ENCODE measurements around the gene WNT7A.
A peak's percentile ranks its signal among the peaks of the same experiment; 100 is the strongest.

Gene WNT7A

GRCh38 chr3:13895155-13896105, 15.6 kb upstream of the WNT7A start:
- DNase-seq (ENCODE audit: insufficient read length, low spot score) (peak; percentile 79), FAIRE-seq (peak; percentile 66)
- TF ChIP-seq POLR2A (IDR thresholded peaks at IDR 0.05; ENCODE audit: low read depth, low read length) (no peak), POU2F2 (IDR thresholded peaks at IDR 0.05; ENCODE audit: low read depth, low read length) (no peak), TAF1 (IDR thresholded peaks at IDR 0.05; ENCODE audit: low read depth, low read length) (no peak), PAX5 (IDR thresholded peaks at IDR 0.05; ENCODE audit: insufficient read depth, low read length, severe bottlenecking) (no peak), POLR2AphosphoS5 (IDR thresholded peaks at IDR 0.05; ENCODE audit: low read depth, low read length) (no peak), SPI1 (IDR thresholded peaks at IDR 0.05; ENCODE audit: low read depth, low read length) (no peak)

DNA sequence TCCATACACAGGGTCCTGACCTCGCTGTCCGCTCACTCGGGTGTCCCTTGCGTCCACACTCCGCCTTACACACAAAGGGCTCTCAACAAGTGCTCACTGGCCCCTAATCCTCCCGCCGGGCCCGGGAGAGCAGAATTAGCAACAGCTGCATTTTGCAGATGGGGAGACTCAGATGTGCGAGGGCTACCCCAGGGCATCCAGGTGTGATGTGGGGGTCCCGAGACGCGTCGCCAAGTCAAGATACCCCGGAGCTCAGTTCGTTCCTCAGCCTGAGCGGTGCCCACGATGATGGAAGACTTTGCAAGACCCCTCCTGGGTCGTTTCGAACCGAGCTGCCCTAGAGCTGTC, 14.9 kb upstream of the WNT7A start:
- no peak for FAIRE-seq
- TF ChIP-seq SPI1 (IDR thresholded peaks at IDR 0.05; ENCODE audit: low read depth, low read length) (no peak), POLR2AphosphoS5 (IDR thresholded peaks at IDR 0.05; ENCODE audit: low read depth, low read length) (no peak), TAF1 (IDR thresholded peaks at IDR 0.05; ENCODE audit: low read depth, low read length) (no peak), POLR2A (IDR thresholded peaks at IDR 0.05; ENCODE audit: low read depth, low read length) (no peak), PAX5 (IDR thresholded peaks at IDR 0.05; ENCODE audit: insufficient read depth, low read length, severe bottlenecking) (no peak), POU2F2 (IDR thresholded peaks at IDR 0.05; ENCODE audit: low read depth, low read length) (no peak)
- no peak for DNase-seq (ENCODE audit: insufficient read length, low spot score)

GRCh38 chr3:13894096-13894806, 14.4 kb upstream of the WNT7A start:
- no peak for DNase-seq (ENCODE audit: insufficient read length, low spot score)
- no peak for TF ChIP-seq SPI1 (IDR thresholded peaks at IDR 0.05; ENCODE audit: low read depth, low read length)
- no peak for TF ChIP-seq PAX5 (IDR thresholded peaks at IDR 0.05; ENCODE audit: insufficient read depth, low read length, severe bottlenecking)
- TF ChIP-seq POLR2AphosphoS5 (IDR thresholded peaks at IDR 0.05; ENCODE audit: low read depth, low read length), result no peak
- TF ChIP-seq POLR2A (IDR thresholded peaks at IDR 0.05; ENCODE audit: low read depth, low read length), result no peak
- no peak for TF ChIP-seq TAF1 (IDR thresholded peaks at IDR 0.05; ENCODE audit: low read depth, low read length)
- TF ChIP-seq POU2F2 (IDR thresholded peaks at IDR 0.05; ENCODE audit: low read depth, low read length), result no peak
- FAIRE-seq, result no peak

DNA sequence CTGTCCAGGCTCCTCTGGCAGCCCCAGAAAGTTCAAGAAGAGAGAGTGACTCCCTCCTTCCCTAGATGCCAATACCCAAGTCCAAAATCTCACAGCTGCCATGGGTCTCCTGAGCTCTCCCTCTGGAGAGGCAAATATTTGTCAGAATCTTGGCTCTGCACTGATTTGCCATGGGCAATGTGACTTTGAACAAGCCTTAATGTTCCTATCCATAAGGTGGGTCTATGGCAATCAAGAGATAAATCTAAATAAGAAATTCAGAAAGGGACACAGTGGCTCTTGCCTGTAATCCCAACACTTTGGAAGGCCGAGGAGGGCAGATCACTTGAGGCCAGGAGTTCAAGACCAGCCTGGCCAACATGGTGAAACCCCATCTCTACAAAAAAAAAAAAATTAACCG, 12.4 kb upstream of the WNT7A start:
- no peak for FAIRE-seq
- TF ChIP-seq PAX5 (IDR thresholded peaks at IDR 0.05; ENCODE audit: insufficient read depth, low read length, severe bottlenecking) (no peak), POLR2A (IDR thresholded peaks at IDR 0.05; ENCODE audit: low read depth, low read length) (no peak), POU2F2 (IDR thresholded peaks at IDR 0.05; ENCODE audit: low read depth, low read length) (no peak), TAF1 (IDR thresholded peaks at IDR 0.05; ENCODE audit: low read depth, low read length) (no peak), POLR2AphosphoS5 (IDR thresholded peaks at IDR 0.05; ENCODE audit: low read depth, low read length) (no peak), SPI1 (IDR thresholded peaks at IDR 0.05; ENCODE audit: low read depth, low read length) (no peak)

GRCh38 chr3:13891492-13892073, 11.7 kb upstream of the WNT7A start:
- no peak for TF ChIP-seq PAX5 (IDR thresholded peaks at IDR 0.05; ENCODE audit: insufficient read depth, low read length, severe bottlenecking)
- TF ChIP-seq SPI1 (IDR thresholded peaks at IDR 0.05; ENCODE audit: low read depth, low read length), result no peak
- TF ChIP-seq POU2F2 (IDR thresholded peaks at IDR 0.05; ENCODE audit: low read depth, low read length), result no peak
- TF ChIP-seq POLR2AphosphoS5 (IDR thresholded peaks at IDR 0.05; ENCODE audit: low read depth, low read length), result no peak
- no peak for TF ChIP-seq TAF1 (IDR thresholded peaks at IDR 0.05; ENCODE audit: low read depth, low read length)
- FAIRE-seq (no peak), DNase-seq (ENCODE audit: insufficient read length, low spot score) (no peak)

More for the DNA sequence above, 12.4 kb upstream of the WNT7A start:
- no peak for DNase-seq (ENCODE audit: insufficient read length, low spot score)

DNA sequence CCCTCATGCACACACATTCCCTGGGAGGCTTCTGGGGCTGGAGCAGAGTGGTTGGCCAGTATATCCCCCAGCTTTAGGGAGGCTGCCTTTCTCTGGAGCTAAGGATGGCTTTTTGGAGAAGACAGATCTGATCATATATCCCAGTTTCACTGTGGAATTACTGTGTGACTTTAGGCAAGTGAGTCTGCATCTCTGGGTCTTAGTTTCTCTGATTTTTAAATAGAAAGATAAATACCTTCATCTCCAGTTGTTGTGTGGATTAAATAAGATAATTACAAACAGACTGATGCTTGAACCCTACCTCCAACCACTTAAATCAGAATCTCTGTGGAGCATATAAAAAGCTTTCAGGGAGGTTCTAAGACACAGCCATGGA, 11.1 kb upstream of the WNT7A start:
- FAIRE-seq, result no peak
- no peak for TF ChIP-seq SPI1 (IDR thresholded peaks at IDR 0.05; ENCODE audit: low read depth, low read length)
- TF ChIP-seq POLR2A (IDR thresholded peaks at IDR 0.05; ENCODE audit: low read depth, low read length), result no peak
- no peak for TF ChIP-seq TAF1 (IDR thresholded peaks at IDR 0.05; ENCODE audit: low read depth, low read length)
- TF ChIP-seq POU2F2 (IDR thresholded peaks at IDR 0.05; ENCODE audit: low read depth, low read length), result no peak
- no peak for TF ChIP-seq POLR2AphosphoS5 (IDR thresholded peaks at IDR 0.05; ENCODE audit: low read depth, low read length)
- no peak for TF ChIP-seq PAX5 (IDR thresholded peaks at IDR 0.05; ENCODE audit: insufficient read depth, low read length, severe bottlenecking)

DNA sequence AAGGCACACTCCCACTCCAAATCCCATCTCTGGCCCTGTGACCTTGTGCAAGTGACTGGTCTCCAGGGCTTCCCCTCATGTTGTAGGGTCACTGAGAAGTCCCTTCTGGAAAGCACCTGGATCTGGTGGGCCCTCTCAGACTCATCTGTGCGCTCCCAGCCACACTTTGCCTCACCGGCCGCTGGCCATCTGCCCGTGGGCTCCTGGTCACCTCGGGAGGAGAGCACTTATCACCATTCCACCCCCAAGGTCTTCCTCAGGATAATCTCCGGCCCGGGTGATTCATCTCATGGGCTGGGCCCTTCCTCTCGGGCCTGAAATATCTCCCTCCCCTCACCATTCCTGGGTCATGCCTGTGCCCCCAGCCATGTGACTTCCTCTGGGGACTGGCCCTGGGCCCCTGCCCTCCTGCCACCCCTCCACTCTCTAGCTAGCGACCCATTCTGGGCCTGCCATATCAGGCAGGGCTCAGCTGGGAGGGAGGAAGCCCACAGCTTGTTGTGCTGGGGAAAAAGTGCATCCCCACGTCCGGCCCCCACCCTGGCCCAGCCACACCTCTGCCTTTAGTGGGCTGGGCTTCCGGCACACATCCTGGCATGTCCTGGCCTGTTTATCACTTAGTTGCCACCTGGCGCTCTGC, 10.6 kb upstream of the WNT7A start:
- TF ChIP-seq POLR2AphosphoS5 (IDR thresholded peaks at IDR 0.05; ENCODE audit: low read depth, low read length), result no peak
- TF ChIP-seq POLR2A (IDR thresholded peaks at IDR 0.05; ENCODE audit: low read depth, low read length), result no peak
- TF ChIP-seq PAX5 (IDR thresholded peaks at IDR 0.05; ENCODE audit: insufficient read depth, low read length, severe bottlenecking), result no peak
- TF ChIP-seq TAF1 (IDR thresholded peaks at IDR 0.05; ENCODE audit: low read depth, low read length), result no peak
- no peak for TF ChIP-seq SPI1 (IDR thresholded peaks at IDR 0.05; ENCODE audit: low read depth, low read length)
- TF ChIP-seq POU2F2 (IDR thresholded peaks at IDR 0.05; ENCODE audit: low read depth, low read length), result no peak
- FAIRE-seq (no peak), DNase-seq (ENCODE audit: insufficient read length, low spot score) (no peak)

More for the DNA sequence above, 11.1 kb upstream of the WNT7A start:
- no peak for DNase-seq (ENCODE audit: insufficient read length, low spot score)

DNA sequence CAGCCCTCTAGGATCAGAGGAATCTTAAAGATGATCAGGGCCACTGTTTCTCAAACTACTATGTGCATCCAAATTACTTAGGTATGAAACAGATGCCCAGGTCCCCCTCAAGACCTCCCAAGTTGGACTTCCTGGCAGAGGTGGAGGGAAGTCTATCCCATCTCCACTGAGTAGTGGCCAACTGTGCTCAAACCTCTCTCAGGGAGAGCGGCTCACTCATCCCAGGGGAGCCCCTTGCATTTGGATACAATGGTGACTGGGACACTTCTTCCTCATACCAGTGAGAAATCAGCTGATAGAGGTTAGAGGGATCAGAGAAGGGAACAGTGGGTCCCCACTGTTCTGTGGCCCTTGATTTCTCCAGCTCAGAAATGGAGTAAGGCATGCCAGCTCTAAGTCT, 8.7 kb upstream of the WNT7A start:
- TF ChIP-seq SPI1 (IDR thresholded peaks at IDR 0.05; ENCODE audit: low read depth, low read length) (no peak), POLR2AphosphoS5 (IDR thresholded peaks at IDR 0.05; ENCODE audit: low read depth, low read length) (no peak), POLR2A (IDR thresholded peaks at IDR 0.05; ENCODE audit: low read depth, low read length) (no peak), PAX5 (IDR thresholded peaks at IDR 0.05; ENCODE audit: insufficient read depth, low read length, severe bottlenecking) (no peak), TAF1 (IDR thresholded peaks at IDR 0.05; ENCODE audit: low read depth, low read length) (no peak), POU2F2 (IDR thresholded peaks at IDR 0.05; ENCODE audit: low read depth, low read length) (no peak)
- FAIRE-seq, result no peak
- no peak for DNase-seq (ENCODE audit: insufficient read length, low spot score)
